Mammary epithelial cell (primary cell): ENCODE data around the gene PEMT.

Experiments
- CTCF ChIP-seq, 2 donors: IDR thresholded peaks in 1 of 2; conservative IDR thresholded peaks in 1 of 2; 2 replicates each; pipeline ENCODE4 v1.5.1; 2011 to 2012; ENCODE audit warnings: inconsistent platforms in 2 of 2, low read length in 2 of 2, mild to moderate bottlenecking in 2 of 2, control low read depth in 1 of 2, low read depth in 1 of 2; ENCODE audit not compliant: insufficient read depth in 1 of 2; ENCODE audit errors: extremely low read depth in 1 of 2
- EZH2 ChIP-seq: IDR thresholded peaks from 2 replicates; pipeline ENCODE4 v1.6.1; 2012; ENCODE audit warnings: low read length, inconsistent platforms, borderline replicate concordance

GRCh38 chr17:17469996-17470395, 121.5 kb downstream of the PEMT start:
- TF ChIP-seq CTCF (conservative IDR thresholded peaks at IDR 0.05 in 1 of 2, IDR thresholded peaks at IDR 0.05 in 1 of 2; ENCODE audit: extremely low read depth in 1 of 2, insufficient read depth in 1 of 2, low read depth in 1 of 2, low read length in 2 of 2) (no peak), EZH2 (no peak)
